Posterior cingulate gyrus (tissue), 11 donors: Measurements from ENCODE around the gene CAMK2D.
"Not testable (repeated sequence)": the region's sequence is repeated elsewhere in the genome, so short reads cannot be mapped to it uniquely, and the experiment has no call there.

Experiments used
- DNase-seq, 10 donors: peaks; one replicate each; pipeline versions ENCODE4 v3.0.0 to v3.0.0-alpha.2; 2020 to 2021; ENCODE audit warnings: mixed read lengths in 3 of 10
- intact Hi-C: fragments of 100-400 bp; cut with DNase I; formaldehyde crosslinking; loops from one replicate; pipeline ENCODE4 v1.15.1; 2023

The CAMK2D gene

DNA sequence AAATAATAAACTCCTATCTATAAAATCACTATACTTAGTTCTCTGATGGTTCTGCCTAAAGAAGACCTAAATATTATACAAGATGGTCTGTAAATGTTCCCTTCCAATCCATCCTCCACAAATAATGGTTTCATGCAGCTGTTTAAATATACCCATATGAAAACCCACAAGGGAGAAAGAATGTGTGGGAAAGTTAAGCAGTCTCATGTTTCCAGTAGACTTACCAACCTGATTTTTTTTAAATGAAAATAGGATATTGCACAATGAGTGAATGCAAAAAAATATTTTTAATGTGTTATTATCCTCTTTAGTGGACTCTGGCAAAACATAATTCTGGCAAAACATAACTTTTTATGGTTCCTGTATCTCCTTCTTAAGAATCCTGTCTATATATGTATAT is 23.3 kb downstream of the CAMK2D start:
- DNase-seq, result no peak
- intact Hi-C loops, result no loop called here

GRCh38 chr4:113733685-113734084 is 27.9 kb downstream of the CAMK2D start:
- no peak for DNase-seq
- intact Hi-C loops, result no loop called here

DNA sequence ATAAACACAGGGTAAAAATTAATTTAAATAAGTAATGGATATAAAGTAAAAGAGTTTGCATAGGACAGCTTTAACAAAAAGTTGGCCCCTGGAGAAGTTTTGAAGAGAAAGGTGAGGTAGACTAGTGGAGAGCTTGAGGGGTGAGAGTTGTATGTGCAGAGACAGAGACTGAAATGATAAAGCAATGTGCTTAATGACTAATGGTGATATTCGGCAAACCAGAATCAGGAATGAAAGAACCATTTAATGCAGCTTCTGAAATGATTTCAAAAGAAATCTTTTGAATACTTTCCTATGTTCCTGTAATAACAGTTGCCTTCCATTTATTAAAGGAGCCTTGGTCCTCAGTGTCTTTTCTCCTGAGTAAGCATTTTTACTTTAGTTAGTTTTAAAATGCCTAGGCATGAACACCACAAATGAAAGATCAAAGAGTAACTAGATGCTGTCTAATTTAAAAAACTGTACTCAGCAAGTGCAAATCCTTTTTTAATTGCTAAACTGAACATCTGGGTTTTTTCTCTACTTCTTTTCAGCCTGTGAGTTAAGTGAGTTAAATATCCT is 28.5 kb downstream of the CAMK2D start:
- intact Hi-C loops, result no loop called here
- DNase-seq, result no peak

DNA sequence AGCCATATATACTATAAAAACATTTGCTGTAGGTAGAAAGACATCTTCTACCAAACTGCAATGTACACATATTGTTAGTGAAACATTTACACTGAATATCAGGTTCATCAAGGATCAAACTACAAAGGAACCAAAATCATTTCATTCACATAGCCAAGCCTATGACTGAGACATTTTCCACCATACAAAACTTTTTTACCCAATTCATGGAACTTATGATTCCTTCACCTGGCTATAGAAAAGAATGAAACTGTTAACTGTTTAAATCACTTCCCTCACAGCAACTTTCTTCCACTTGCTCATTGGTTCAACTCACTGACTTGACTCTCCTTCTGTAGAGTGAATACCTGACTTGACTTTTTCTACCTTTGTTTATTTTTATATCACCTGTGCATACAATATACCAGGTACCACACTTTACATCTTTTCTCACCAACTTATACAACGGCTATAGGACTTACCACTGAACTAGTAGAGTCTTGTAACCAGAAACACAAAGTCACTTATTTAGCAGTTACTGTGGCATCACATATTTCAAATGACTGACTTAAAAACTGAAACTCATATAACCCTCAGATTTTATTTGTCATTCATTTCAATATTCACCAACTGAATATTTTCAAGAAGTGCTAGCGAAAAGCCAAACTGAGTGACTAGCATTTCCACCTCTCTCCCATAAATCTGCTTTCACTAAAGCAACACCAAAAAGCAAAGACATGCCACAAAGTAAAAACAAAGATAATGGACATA is 30.9 kb downstream of the CAMK2D start:
- no peak for DNase-seq
- intact Hi-C loops, result no loop called here

DNA sequence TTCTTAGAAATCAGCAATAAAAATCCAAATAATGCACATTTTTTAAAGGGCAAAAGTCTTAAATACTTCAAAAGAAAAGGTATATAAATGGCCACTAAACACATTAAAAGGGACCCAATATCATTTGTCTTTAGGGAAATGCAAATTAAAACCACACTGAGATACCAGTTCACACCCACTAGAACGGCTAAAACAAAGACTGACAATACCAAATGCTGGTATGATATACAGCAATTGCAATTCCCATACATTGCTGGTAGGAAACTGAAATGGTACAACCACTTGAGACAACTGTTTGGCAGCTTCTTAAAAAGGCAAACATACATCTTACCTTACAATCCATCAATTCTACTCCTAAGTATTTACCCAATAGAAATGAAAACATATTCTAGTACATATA is 33.7 kb downstream of the CAMK2D start:
- no peak for DNase-seq
- intact Hi-C loops, result no loop called here

- DNase-seq, result no peak
Observed at GRCh38 chr4:113725963-113726362, 35.6 kb downstream of the CAMK2D start.

DNA sequence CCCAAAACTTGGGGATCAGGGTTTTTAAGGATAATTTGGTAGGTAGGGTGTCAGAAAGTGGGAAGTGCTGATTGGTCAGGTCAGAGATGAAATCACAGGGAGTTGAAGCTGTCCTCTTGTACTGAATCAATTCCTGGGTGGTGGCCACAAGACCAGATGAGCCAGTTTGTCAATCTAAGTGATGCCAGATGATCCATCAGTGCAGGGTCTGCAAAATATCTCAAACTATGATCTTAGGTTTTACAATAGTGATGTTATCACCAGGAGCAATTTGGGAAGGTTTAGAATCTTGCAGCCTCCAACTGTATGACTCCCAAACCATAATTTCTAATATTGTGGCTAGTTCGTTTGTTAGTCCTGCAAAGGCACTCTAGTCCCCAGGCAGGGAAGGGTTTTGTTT is 43.3 kb downstream of the CAMK2D start:
- intact Hi-C loops, result no loop called here
- DNase-seq, result no peak

More at GRCh38 chr4:113725963-113726362, 35.6 kb downstream of the CAMK2D start:
- intact Hi-C loops, result no loop called here

DNA sequence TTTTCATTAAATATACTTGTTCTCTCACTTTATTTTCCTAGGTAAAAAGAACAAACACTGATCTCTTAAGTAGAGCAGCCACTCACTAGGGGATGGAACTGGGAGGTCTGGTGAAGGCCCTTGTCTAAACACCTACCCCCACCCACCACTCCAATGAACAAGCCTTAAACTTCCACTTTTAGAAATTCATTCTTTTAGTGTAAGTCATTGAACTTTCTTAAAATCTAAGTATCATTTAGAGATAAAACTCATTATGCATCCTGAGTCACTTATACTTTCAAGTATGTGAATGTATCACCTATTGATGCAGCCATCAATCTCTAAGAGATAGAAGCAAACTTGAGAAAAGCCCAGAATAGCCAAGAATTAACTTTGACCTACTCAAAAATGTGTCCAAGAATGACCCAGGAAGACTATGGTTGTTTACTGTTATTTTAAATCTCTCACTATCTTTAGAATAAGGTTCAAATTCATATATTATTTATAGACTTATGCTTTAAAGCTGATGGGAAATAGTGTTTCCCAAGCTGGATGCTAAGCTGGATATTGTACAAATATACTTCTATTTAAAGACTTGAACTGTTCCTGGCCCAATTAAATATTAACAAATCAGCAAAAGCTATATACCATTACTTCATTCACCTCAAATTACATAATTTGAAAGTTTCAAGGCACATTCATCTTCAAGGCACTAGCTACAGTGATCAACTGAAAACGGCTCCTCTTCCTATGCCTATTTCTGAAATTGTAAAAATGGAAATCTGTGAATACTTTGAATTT is 49.5 kb downstream of the CAMK2D start:
- intact Hi-C loops, result no loop called here
- no peak for DNase-seq

DNA sequence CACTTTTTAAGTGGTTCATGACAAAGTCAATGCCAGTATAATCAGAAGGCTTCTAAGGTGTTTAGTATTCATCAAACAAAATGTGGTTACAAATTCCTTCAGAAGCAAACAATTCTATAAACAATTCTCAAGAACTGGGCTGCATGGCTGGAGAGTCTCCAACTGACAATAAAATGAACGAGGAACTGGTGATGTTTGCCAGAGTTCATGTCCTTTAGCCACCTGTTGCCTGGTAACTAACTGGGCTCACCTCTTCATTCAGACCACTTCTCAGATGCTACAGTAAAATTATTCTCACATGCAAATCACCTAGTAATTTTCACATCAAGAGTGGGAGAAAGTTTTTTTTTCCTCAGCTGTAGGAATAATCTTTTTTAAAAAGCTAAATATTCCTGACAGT is 53.3 kb downstream of the CAMK2D start:
- intact Hi-C loops, result no loop called here
- no peak for DNase-seq

GRCh38 chr4:113707048-113707447 is 54.5 kb downstream of the CAMK2D start:
- no peak for DNase-seq
- intact Hi-C loops, result no loop called here

DNA sequence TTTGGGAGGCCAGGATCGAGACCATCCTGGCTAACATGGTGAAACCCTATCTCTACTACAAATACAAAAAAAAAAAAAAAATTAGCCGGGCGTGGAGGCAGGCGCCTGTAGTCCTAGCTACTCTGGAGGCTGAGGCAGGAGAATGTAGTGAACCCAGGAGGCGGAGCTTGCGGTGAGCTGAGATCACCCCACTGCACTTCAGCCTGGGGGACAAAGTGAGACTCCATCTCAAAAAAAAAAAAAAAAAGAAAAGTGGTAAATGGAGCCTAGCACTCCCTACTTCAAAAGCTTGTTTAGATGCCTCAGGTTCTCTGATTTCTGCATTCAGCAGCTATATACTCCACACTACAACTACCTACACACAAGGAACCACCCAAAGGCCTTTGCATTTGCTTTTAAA is 56.4 kb downstream of the CAMK2D start:
- intact Hi-C loops, DNase-seq: not testable (repeated sequence)

- intact Hi-C loops, DNase-seq: not testable (repeated sequence)
Observed at GRCh38 chr4:113702596-113702995, 58.9 kb downstream of the CAMK2D start.

GRCh38 chr4:113701169-113701568 is 60.4 kb downstream of the CAMK2D start:
- DNase-seq, result no peak
- intact Hi-C loops, result no loop called here

- peak in 1 of 10 donors; percentile 11 for DNase-seq
- intact Hi-C loops, result no loop called here
Observed at GRCh38 chr4:113700602-113701150, 60.9 kb downstream of the CAMK2D start.

GRCh38 chr4:113699772-113700171 is 61.8 kb downstream of the CAMK2D start:
- no peak for DNase-seq
- intact Hi-C loops, result no loop called here

GRCh38 chr4:113697429-113697828 is 64.1 kb downstream of the CAMK2D start:
- no peak for DNase-seq
- intact Hi-C loops, result no loop called here

DNA sequence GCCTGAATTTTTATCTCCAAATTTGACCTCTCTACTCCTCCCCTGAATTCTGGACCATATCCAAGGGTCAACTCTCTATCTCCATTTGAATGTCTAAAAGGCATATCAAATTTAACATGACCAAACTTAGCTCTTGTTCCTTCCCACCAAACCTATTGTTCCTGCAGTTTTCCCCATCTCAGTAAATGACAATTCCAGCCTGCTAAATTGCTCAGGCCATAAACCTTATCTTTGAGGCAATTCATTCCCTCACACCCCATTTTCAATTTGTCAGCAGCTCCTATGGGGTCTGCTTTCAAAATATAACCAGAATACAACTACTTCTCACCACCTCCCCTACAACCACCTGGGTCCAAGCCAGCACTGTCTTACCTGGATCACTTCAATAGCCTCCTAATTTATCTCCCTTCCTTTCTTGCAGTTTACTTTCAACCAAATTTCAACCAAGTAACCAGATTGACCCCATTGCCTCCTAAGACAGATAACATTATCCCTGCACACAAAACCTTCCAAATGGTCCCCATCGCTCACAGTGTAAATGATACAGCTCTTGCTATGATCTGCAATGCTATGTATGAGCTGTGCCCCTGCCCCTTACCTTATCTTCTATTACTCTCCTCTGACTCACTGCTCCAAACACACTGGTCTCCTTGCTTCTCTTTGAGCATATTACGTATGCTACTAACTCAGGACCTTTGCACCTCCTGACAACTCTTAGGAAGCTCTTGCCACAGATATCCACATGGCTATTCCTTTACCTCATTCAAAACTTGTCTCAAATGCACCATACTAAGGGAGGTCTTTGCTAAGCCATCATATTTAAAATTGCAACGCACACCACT is 66.0 kb downstream of the CAMK2D start:
- no peak for DNase-seq
- intact Hi-C loops, result no loop called here

GRCh38 chr4:113694008-113694407 is 67.5 kb downstream of the CAMK2D start:
- DNase-seq, result no peak
- intact Hi-C loops, result no loop called here

GRCh38 chr4:113692809-113693411 is 68.6 kb downstream of the CAMK2D start:
- no peak for DNase-seq
- intact Hi-C loops, result no loop called here

DNA sequence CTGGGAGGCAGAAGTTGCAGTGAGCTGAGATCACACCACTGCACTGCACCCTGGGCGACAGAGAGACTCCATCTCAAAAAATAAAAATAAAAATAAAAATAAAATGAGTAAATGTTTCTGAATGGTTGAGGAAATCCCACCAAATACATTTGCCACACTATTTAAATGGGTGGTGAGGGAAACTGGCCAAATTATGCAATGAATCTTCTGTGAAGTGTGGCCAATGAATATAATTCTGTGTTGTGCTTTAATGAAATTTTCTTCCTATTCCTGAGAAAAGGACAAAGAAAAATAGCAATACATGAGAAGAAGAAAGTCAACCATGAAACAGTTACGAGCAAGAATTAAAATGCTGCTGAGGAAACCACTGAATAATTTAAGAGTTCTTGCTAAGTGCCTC is 69.9 kb downstream of the CAMK2D start:
- intact Hi-C loops, result no loop called here
- no peak for DNase-seq
